ENCODE measurements around the gene LRPPRC. TPM values are rescaled to one million over a fixed set of nuclear protein-coding genes. Genes with fewer than 3 reads are reported as not detected.
A peak's percentile ranks its signal among the peaks of the same experiment; 100 is the strongest.

The LRPPRC gene
- total and polyA plus RNA-seq, 9 of the 15 experiments (the other 6 are each of a cell fraction or from before 2014, with no cell fraction given): 41.5 to 214 (median 138) TPM

- H3K4me3 ChIP-seq: no peak overlapping the region
- no peaks in the 10 kb centered on the region for H3K9me1 ChIP-seq (ENCODE audit: control insufficient read depth, insufficient read depth, low read length)
- FAIRE-seq (peak; percentile 94), ATAC-seq (peak; percentile 93), DNase-seq (ENCODE audit: extremely low read depth in 1 of 4, low spot score in 3 of 4) (peak; percentile 73 to 81 (median 78))
- no peaks in the 10 kb centered on the region for H3K9me3 ChIP-seq (replicated peaks; ENCODE audit: control insufficient read depth, insufficient read depth, low read depth, low read length)
- BruUV-seq (replicated peaks): no TSS peak
- no peaks in the 10 kb centered on the region for H3K36me3 ChIP-seq (ENCODE audit: control insufficient read depth, insufficient read depth, low read length)
- POLR2A ChIA-PET: interaction anchor here (0.6 to 1.0 kb wide), 4 partner anchors 12 to 55 kb away, joined by 3 to 4 read pairs (median 3); no protein-coding TSS in a partner anchor
- H3K4me1 ChIP-seq (replicated peaks in 1 of 2; ENCODE audit: control insufficient read depth in 2 of 2, insufficient read depth in 2 of 2, low read length in 2 of 2): no peaks in the 10 kb centered on the region
- peaks cover 4% of the 10 kb centered on the region; the same call in 1 of the 2 replicates for H4K20me1 ChIP-seq (replicated peaks; ENCODE audit: control insufficient read depth, insufficient read depth, low read length)
- 25% methylated on average over 16 of the region's 16 CpGs for WGBS (ENCODE audit: insufficient coverage, low coverage, missing lambda C conversion rate)
- peaks cover 18 to 41% of the 10 kb centered on the region in 2 experiments; a peak in 4 of 5 replicates for H3K27me3 ChIP-seq (ENCODE audit: control insufficient read depth in 2 of 2, insufficient read depth in 2 of 2, low read length in 2 of 2)
- H3K79me2 ChIP-seq (ENCODE audit: control insufficient read depth, insufficient read depth, low read length): no peaks in the 10 kb centered on the region
- intact Hi-C loops (cut with micrococcal nuclease): loop anchor here (2.0 to 10.0 kb wide), 5 partner anchors 76 to 1079 kb away; no protein-coding TSS in a partner anchor
- CTCF ChIA-PET (ENCODE audit: low intra/inter-chr PET ratio): interaction anchor here (0.6 to 1.0 kb wide), 2 partner anchors 269 to 413 kb away, joined by 4 read pairs; no protein-coding TSS in a partner anchor
- no peak overlapping the region for H3K9ac ChIP-seq (ENCODE audit: insufficient read depth in 1 of 2, low read depth in 2 of 2, low read length in 2 of 2)
- no peak overlapping the region for H3K27ac ChIP-seq (ENCODE audit: extremely low read depth, low read depth, low read length)
- no peak overlapping the region; the same call in 1 of the 2 replicates for H3K4me2 ChIP-seq (ENCODE audit: insufficient read depth, low read length)
- no peak overlapping the region for H2AFZ ChIP-seq (ENCODE audit: low read depth, low read length)
- in situ Hi-C loops (cut with MboI): no loop called here
- TF ChIP-seq DPF2 (IDR thresholded peaks at IDR 0.05) (no peak), NCOA6 (IDR thresholded peaks at IDR 0.05) (no peak), C11orf30 (IDR thresholded peaks at IDR 0.05; ENCODE audit: low read depth) (no peak), RCOR1 (IDR thresholded peaks at IDR 0.05; ENCODE audit: borderline replicate concordance in 1 of 2, low read depth in 2 of 2, low read length in 2 of 2) (0 out of 4 replicates have a peak, but pooled peaks of 1 of the 2 experiments have one; percentile 41), GABPB1 (CRISPR knock-in tag; IDR thresholded peaks at IDR 0.05) (peak; percentile 63; the same call in 1 of the 2 replicates), ZEB2 (IDR thresholded peaks at IDR 0.05) (no peak), NONO (IDR thresholded peaks at IDR 0.05; ENCODE audit: low read depth in 2 of 2, low read length in 1 of 2) (no peak), XRCC4 (IDR thresholded peaks at IDR 0.05; ENCODE audit: extremely low read depth, insufficient read depth, insufficient read length) (no peak), MAFG (tag; conservative IDR thresholded peaks at IDR 0.05) (0 out of 2 replicates have a peak, but pooled peaks have one; percentile 22), TCF15 (CRISPR knock-in tag; IDR thresholded peaks at IDR 0.05) (no peak), CTCF (IDR thresholded peaks at IDR 0.05 in 2 of 3, conservative IDR thresholded peaks at IDR 0.05 in 1 of 3; ENCODE audit: insufficient read depth in 2 of 3, low read depth in 1 of 3, low read length in 3 of 3) (peak; percentile 85 to 97 (median 89)), GMEB1 (CRISPR knock-in tag; IDR thresholded peaks at IDR 0.05) (no peak), HCFC1 (IDR thresholded peaks at IDR 0.05; ENCODE audit: low read depth, low read length) (peak; percentile 20; the same call in 1 of the 2 replicates), ZNF717 (CRISPR knock-in tag; IDR thresholded peaks at IDR 0.05) (no peak), HDGF (IDR thresholded peaks at IDR 0.05) (no peak), PREB (CRISPR knock-in tag; IDR thresholded peaks at IDR 0.05) (no peak), ZNF212 (CRISPR knock-in tag; IDR thresholded peaks at IDR 0.05) (no peak), NFE2 (IDR thresholded peaks at IDR 0.05; ENCODE audit: low read depth) (peak; percentile 62; the same call in 1 of the 2 replicates), RB1 (IDR thresholded peaks at IDR 0.05; ENCODE audit: low read depth) (peak; percentile 39; the same call in 1 of the 2 replicates)
Observed at GRCh38 chr2:43877782-43878464, 117.9 kb downstream of the LRPPRC start.

Data from K562 (cell line).